B cell (primary cell): ENCODE results near the gene PTEN. TPM values are rescaled to one million over a fixed set of nuclear protein-coding genes. Genes with fewer than 3 reads are reported as not detected.

Experiments used
- ATAC-seq: fragments of 200-7000 bp; cut with Tn5 transposase; one replicate; pipeline ENCODE4 v1.10.0; 2021; ENCODE audit warnings: low read depth, mild to moderate bottlenecking, moderate number of reproducible peaks, moderate library complexity
- CTCF ChIA-PET: fragments of 350-600 bp; sonication (Branson Sonifier 250); formaldehyde crosslinking; loops from one replicate; lab custom pipeline; 2021; ENCODE audit warnings: antibody characterized with exemption, inconsistent platforms; lab: Charles Lee
- POLR2A ChIA-PET: fragments of 350-600 bp; sonication (Branson Sonifier 250); formaldehyde crosslinking; loops from one replicate; lab custom pipeline; 2021; ENCODE audit warnings: antibody characterized with exemption; lab: Charles Lee
- DNase-seq: peaks from one replicate; pipeline ENCODE4 v3.0.0; 2013
- H2AFZ ChIP-seq: 2 replicates; pipeline ENCODE4 v1.6.1; 2012; ENCODE audit warnings: mild to moderate bottlenecking, low read depth, low read length; ENCODE audit not compliant: insufficient read depth, poor library complexity, severe bottlenecking
- H3K27ac ChIP-seq, 2 donors: 1 replicate in 1 of 2; 2 replicates in 1 of 2; pipeline ENCODE4 v1.5.1; 2012 to 2013; ENCODE audit warnings: low read length in 2 of 2, mild to moderate bottlenecking in 2 of 2, moderate library complexity in 1 of 2
- H3K27me3 ChIP-seq, 4 experiments: fragments of 200-600 bp in 1 of 4; sonication (generic) in 1 of 4; replicated peaks in 1 of 4; 1 replicate in 2 of 4; 2 replicates in 2 of 4; pipeline versions ENCODE4 v1.6.1 to v1.7.0; 2013 to 2016; ENCODE audit warnings: low read length in 3 of 4, mild to moderate bottlenecking in 2 of 4, mixed read lengths in 1 of 4, moderate library complexity in 1 of 4; ENCODE audit not compliant: insufficient read depth in 4 of 4, control insufficient read depth in 3 of 4; ENCODE audit errors: control extremely low read depth in 1 of 4
- H3K36me3 ChIP-seq, 2 experiments: replicated peaks in 1 of 2; 1 replicate in 1 of 2; 2 replicates in 1 of 2; pipeline versions ENCODE4 v1.6.1 to v1.7.1; 2013; ENCODE audit warnings: low read length in 1 of 2; ENCODE audit not compliant: insufficient read depth in 2 of 2, control insufficient read depth in 1 of 2; ENCODE audit errors: control extremely low read depth in 1 of 2, extremely low read depth in 1 of 2
- H3K4me1 ChIP-seq, 2 donors: fragments of 200-600 bp in 1 of 2; sonication (generic) in 1 of 2; 1 replicate in 1 of 2; 2 replicates in 1 of 2; pipeline versions ENCODE4 v1.5.1 to v1.6.1; 2013 to 2017; ENCODE audit warnings: low read length in 2 of 2; ENCODE audit not compliant: control insufficient read depth in 2 of 2, insufficient read depth in 2 of 2
- H3K4me2 ChIP-seq: replicated peaks from 2 replicates; pipeline ENCODE3; 2012; ENCODE audit warnings: mild to moderate bottlenecking, low read depth, low read length; ENCODE audit not compliant: poor library complexity, severe bottlenecking
- H3K4me3 ChIP-seq, 5 experiments: fragments of 200-600 bp in 1 of 5; sonication (generic) in 1 of 5; 1 replicate in 3 of 5; 2 replicates in 2 of 5; pipeline versions ENCODE4 v1.5.1 to v1.7.0; 2011 to 2016; ENCODE audit warnings: low read length in 4 of 5, mild to moderate bottlenecking in 4 of 5, low read depth in 2 of 5, control low read depth in 1 of 5, moderate library complexity in 1 of 5; ENCODE audit not compliant: insufficient read depth in 1 of 5; ENCODE audit errors: control extremely low read depth in 1 of 5, extremely low read depth in 1 of 5
- H3K79me2 ChIP-seq: fragments of 200-600 bp; sonication (generic); one replicate; pipeline ENCODE4 v1.6.0; 2016; ENCODE audit warnings: low read length; ENCODE audit not compliant: control insufficient read depth, insufficient read depth
- H3K9ac ChIP-seq: fragments of 200-600 bp; sonication (generic); 2 replicates; pipeline ENCODE4 v1.6.1; 2017; ENCODE audit warnings: mild to moderate bottlenecking, low read length, moderate library complexity
- H3K9me3 ChIP-seq, 3 donors: one replicate each; pipeline versions ENCODE4 v1.6.1 to v1.7.1; 2013; ENCODE audit warnings: low read length in 2 of 3; ENCODE audit not compliant: control insufficient read depth in 2 of 3, insufficient read depth in 1 of 3; ENCODE audit errors: control extremely low read depth in 1 of 3
- H4K20me1 ChIP-seq: 2 replicates; pipeline ENCODE4 v1.6.0; 2012; ENCODE audit warnings: mild to moderate bottlenecking, low read length; ENCODE audit not compliant: insufficient read depth, control insufficient read depth, poor library complexity, severe bottlenecking
- H3K27ac Mint-ChIP-seq: one replicate; pipeline ENCODE4 v1.8.0; 2021; ENCODE audit warnings: mixed read lengths
- H3K27me3 Mint-ChIP-seq: one replicate; pipeline ENCODE4 v1.8.0; 2021; ENCODE audit warnings: mixed read lengths
- H3K4me1 Mint-ChIP-seq: one replicate; pipeline ENCODE4 v1.8.0; 2021; ENCODE audit warnings: mixed read lengths
- H3K4me3 Mint-ChIP-seq: one replicate; pipeline ENCODE4 v1.8.0; 2021; ENCODE audit warnings: mixed read lengths
- H3K9me3 Mint-ChIP-seq: one replicate; pipeline ENCODE4 v1.8.0; 2022; ENCODE audit warnings: mixed read lengths; ENCODE audit not compliant: insufficient read depth
- EZH2 ChIP-seq: IDR thresholded peaks from 2 replicates; pipeline ENCODE4 v1.6.1; 2012; ENCODE audit warnings: borderline replicate concordance, low read depth, mild to moderate bottlenecking, moderate library complexity, low read length; ENCODE audit not compliant: insufficient read depth, poor library complexity, severe bottlenecking
- WGBS: methylation state at CpG from one replicate; pipeline ENCODE4 v1.1.5; 2013; ENCODE audit warnings: missing lambda C conversion rate; ENCODE audit not compliant: insufficient coverage; 5-methylcytosine and 5-hydroxymethylcytosine counted together
- intact Hi-C: fragments of 100-400 bp; cut with micrococcal nuclease; formaldehyde crosslinking; loops from one replicate; pipeline ENCODE4 v1.10.0; 2022
- polyA plus RNA-seq: library from polyadenylated mRNA; depleted of rRNA; stranded (reverse); fragments of >200 nt; gene quantifications from 2 replicates; pipeline ENCODE4 v1.2.3, GENCODE V29; 2012
- total RNA-seq, 2 donors: library from RNA; stranded (reverse); fragments of 120-200 nt in 1 of 2; gene quantifications; 1 replicate in 1 of 2; 2 replicates in 1 of 2; pipeline versions ENCODE4 v1.2.3 to v1.2.4, GENCODE V29; 2013 to 2022
- TF ChIP-seq, protein P1 (sequence below): fragments of 200-600 bp; IDR thresholded peaks from one replicate; pipeline ENCODE4 v1.8.0; 2022; ENCODE audit warnings: antibody characterized with exemption, mild to moderate bottlenecking

Gene PTEN
- total and polyA plus RNA-seq, 2 donors (not counting 1 experiment from before 2014, with no cell fraction given): 15.2 to 114 TPM

DNA sequence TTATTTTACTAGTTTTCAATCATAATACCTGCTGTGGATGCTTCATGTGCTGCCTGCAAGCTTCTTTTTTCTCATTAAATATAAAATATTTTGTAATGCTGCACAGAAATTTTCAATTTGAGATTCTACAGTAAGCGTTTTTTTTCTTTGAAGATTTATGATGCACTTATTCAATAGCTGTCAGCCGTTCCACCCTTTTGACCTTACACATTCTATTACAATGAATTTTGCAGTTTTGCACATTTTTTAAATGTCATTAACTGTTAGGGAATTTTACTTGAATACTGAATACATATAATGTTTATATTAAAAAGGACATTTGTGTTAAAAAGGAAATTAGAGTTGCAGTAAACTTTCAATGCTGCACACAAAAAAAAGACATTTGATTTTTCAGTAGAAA is 103.0 kb downstream of the PTEN start:
- Mint-ChIP-seq H3K27me3 (no peaks in the 10 kb centered on the region), H3K9me3 (no peaks in the 10 kb centered on the region), H3K27ac (no peak overlapping the region), H3K4me1 (peaks cover 6% of the 10 kb centered on the region), H3K4me3 (no peak overlapping the region)
- Histone ChIP-seq H3K4me2 (no peak overlapping the region), H3K4me1 (no peaks in the 10 kb centered on the region), H3K27me3 (no peaks in the 10 kb centered on the region), H4K20me1 (no peaks in the 10 kb centered on the region), H3K4me3 (no peak overlapping the region), H3K9me3 (no peaks in the 10 kb centered on the region), H2AFZ (no peak overlapping the region), H3K36me3 (peaks cover 18 to 32% of the 10 kb centered on the region in 2 experiments), H3K27ac (no peak overlapping the region), H3K79me2 (peaks cover 2% of the 10 kb centered on the region), H3K9ac (no peak overlapping the region)
- POLR2A ChIA-PET: no interaction called here
- TF ChIP-seq, protein P1, sequence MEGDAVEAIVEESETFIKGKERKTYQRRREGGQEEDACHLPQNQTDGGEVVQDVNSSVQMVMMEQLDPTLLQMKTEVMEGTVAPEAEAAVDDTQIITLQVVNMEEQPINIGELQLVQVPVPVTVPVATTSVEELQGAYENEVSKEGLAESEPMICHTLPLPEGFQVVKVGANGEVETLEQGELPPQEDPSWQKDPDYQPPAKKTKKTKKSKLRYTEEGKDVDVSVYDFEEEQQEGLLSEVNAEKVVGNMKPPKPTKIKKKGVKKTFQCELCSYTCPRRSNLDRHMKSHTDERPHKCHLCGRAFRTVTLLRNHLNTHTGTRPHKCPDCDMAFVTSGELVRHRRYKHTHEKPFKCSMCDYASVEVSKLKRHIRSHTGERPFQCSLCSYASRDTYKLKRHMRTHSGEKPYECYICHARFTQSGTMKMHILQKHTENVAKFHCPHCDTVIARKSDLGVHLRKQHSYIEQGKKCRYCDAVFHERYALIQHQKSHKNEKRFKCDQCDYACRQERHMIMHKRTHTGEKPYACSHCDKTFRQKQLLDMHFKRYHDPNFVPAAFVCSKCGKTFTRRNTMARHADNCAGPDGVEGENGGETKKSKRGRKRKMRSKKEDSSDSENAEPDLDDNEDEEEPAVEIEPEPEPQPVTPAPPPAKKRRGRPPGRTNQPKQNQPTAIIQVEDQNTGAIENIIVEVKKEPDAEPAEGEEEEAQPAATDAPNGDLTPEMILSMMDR: no peak
- no peak for TF ChIP-seq EZH2
- intact Hi-C loops: no loop called here
- DNase-seq (no peak), ATAC-seq (no peak)
- WGBS: no CpG with 5 or more reads among the region's 2 CpGs
- CTCF ChIA-PET: interaction anchor here (0.7 kb wide), 1 partner anchor 546 kb away, joined by 3 read pairs; no protein-coding TSS in a partner anchor

DNA sequence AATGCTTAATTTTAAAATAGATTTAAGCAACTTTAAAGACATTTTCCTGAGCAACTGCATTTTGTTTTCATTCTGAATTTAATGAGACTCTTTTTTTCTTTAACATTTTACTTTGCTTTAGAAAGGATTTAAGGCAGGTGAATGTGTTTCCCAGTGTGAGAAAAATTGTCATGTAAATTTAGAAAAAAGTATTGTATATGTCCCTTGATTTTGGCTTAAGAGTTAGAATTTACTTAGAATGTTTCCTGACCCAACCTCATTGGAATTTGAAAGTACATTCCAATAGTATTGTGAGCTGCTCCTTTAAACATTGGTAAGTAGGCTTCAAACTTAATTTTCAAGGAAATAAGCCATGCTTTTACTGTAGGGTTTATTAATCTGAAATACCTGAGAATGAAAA is 110.2 kb downstream of the PTEN start:
- Mint-ChIP-seq H3K27me3 (no peaks in the 10 kb centered on the region), H3K9me3 (no peaks in the 10 kb centered on the region), H3K27ac (no peak overlapping the region), H3K4me3 (no peak overlapping the region), H3K4me1 (peaks cover 25% of the 10 kb centered on the region)
- no peak for DNase-seq
- Histone ChIP-seq H3K9me3 (peaks cover 0 to 1% (median 0%) of the 10 kb centered on the region in 3 donors), H3K27ac (no peak overlapping the region), H3K4me1 (peaks cover 4 to 9% of the 10 kb centered on the region in 2 donors), H3K4me3 (no peak overlapping the region), H3K4me2 (no peak overlapping the region), H3K79me2 (no peaks in the 10 kb centered on the region), H3K36me3 (no peaks in the 10 kb centered on the region), H3K9ac (no peak overlapping the region), H2AFZ (no peak overlapping the region), H4K20me1 (no peaks in the 10 kb centered on the region), H3K27me3 (no peaks in the 10 kb centered on the region)
- POLR2A ChIA-PET: no interaction called here
- intact Hi-C loops: no loop called here
- no peak for TF ChIP-seq EZH2
- TF ChIP-seq, protein P1: no peak
- no peak for ATAC-seq
- CTCF ChIA-PET: no interaction called here
